H1 (cell line): ENCODE data around the gene CD164. TPM values are rescaled to one million over a fixed set of nuclear protein-coding genes. Genes with fewer than 3 reads are reported as not detected.
A peak's percentile ranks its signal among the peaks of the same experiment; 100 is the strongest.

Experiments used
- CTCF ChIA-PET: fragments of 300-600 bp; sonication (Branson Sonifier 250); formaldehyde crosslinking; loops from one replicate; lab custom pipeline; 2021; ENCODE audit not compliant: partially characterized antibody; lab: Charles Lee
- POLR2A ChIA-PET: fragments of 300-600 bp; sonication (Branson Sonifier 250); formaldehyde crosslinking; loops from one replicate; lab custom pipeline; 2021; ENCODE audit warnings: inconsistent platforms; ENCODE audit not compliant: partially characterized antibody; lab: Charles Lee
- DNase-seq, 2 experiments: peaks; one replicate each; pipeline versions ENCODE4 v3.0.0 to v3.0.0-alpha.2; 2010 to 2022; ENCODE audit warnings: low spot score in 2 of 2, low read depth in 1 of 2, mixed read lengths in 1 of 2
- FAIRE-seq: peaks from 2 replicates; lab custom pipeline; 2011; peaks lifted over from hg19 to GRCh38; lab: Jason Lieb, UNC
- H2AFZ ChIP-seq: 2 replicates; pipeline ENCODE4 v1.8.1; 2012; ENCODE audit warnings: low read length, inconsistent platforms
- H2AK5ac ChIP-seq: 2 replicates; pipeline ENCODE4 v1.6.1; 2013; ENCODE audit warnings: low read depth, low read length
- H2BK120ac ChIP-seq: replicated peaks from 2 replicates; pipeline ENCODE3; 2013; ENCODE audit warnings: low read depth, low read length, inconsistent platforms
- H2BK12ac ChIP-seq: 2 replicates; pipeline ENCODE4 v1.6.1; 2013; ENCODE audit warnings: low read depth, low read length
- H2BK15ac ChIP-seq: 2 replicates; pipeline ENCODE4 v1.6.1; 2013; ENCODE audit warnings: low read length
- H2BK20ac ChIP-seq: 2 replicates; pipeline ENCODE4 v1.6.1; 2013; ENCODE audit warnings: low read length
- H2BK5ac ChIP-seq: 2 replicates; pipeline ENCODE4 v1.6.1; 2013; ENCODE audit warnings: low read depth, low read length
- H3K14ac ChIP-seq: 2 replicates; pipeline ENCODE4 v1.6.1; 2013; ENCODE audit warnings: inconsistent platforms; ENCODE audit not compliant: insufficient read length
- H3K18ac ChIP-seq: 2 replicates; pipeline ENCODE4 v1.6.1; 2013; ENCODE audit warnings: low read length; ENCODE audit errors: extremely low read depth
- H3K23ac ChIP-seq: 2 replicates; pipeline ENCODE4 v1.6.1; 2013; ENCODE audit warnings: inconsistent platforms; ENCODE audit not compliant: insufficient read length
- H3K23me2 ChIP-seq: 2 replicates; pipeline ENCODE4 v1.6.1; 2013; ENCODE audit warnings: low read depth, low read length
- H3K27ac ChIP-seq: 2 replicates; pipeline ENCODE4 v1.6.1; 2011; ENCODE audit warnings: low read depth, low read length, inconsistent platforms
- H3K27me3 ChIP-seq, 4 experiments: replicated peaks in 1 of 4; 1 replicate in 1 of 4; 2 replicates in 3 of 4; pipeline versions ENCODE4 v1.6.1 to v1.8.1; 2011 to 2013; ENCODE audit warnings: low read length in 3 of 4, mild to moderate bottlenecking in 3 of 4, inconsistent platforms in 2 of 4, mixed read lengths in 2 of 4, moderate library complexity in 1 of 4; ENCODE audit not compliant: control insufficient read depth in 3 of 4, insufficient read depth in 3 of 4; ENCODE audit errors: extremely low read depth in 1 of 4
- H3K36me3 ChIP-seq, 4 experiments: 2 replicates each; pipeline versions ENCODE4 v1.6.1 to v1.8.1; 2011 to 2013; ENCODE audit warnings: mild to moderate bottlenecking in 4 of 4, low read length in 3 of 4, moderate library complexity in 2 of 4, control low read depth in 1 of 4, inconsistent platforms in 1 of 4; ENCODE audit not compliant: insufficient read depth in 4 of 4, control insufficient read depth in 2 of 4
- H3K4ac ChIP-seq: replicated peaks from 2 replicates; pipeline ENCODE3; 2013; ENCODE audit warnings: low read length, low read depth, mixed read lengths, inconsistent platforms; ENCODE audit not compliant: insufficient read length
- H3K4me1 ChIP-seq, 4 experiments: replicated peaks in 1 of 4; 1 replicate in 1 of 4; 2 replicates in 3 of 4; pipeline versions ENCODE4 v1.6.1 to v1.8.1; 2011 to 2013; ENCODE audit warnings: low read length in 3 of 4, inconsistent platforms in 2 of 4, mixed read lengths in 1 of 4; ENCODE audit not compliant: insufficient read depth in 4 of 4, control insufficient read depth in 3 of 4
- H3K4me2 ChIP-seq, 2 experiments: 2 replicates each; pipeline versions ENCODE4 v1.6.1 to v1.8.1; 2011 to 2013; ENCODE audit warnings: low read depth in 2 of 2, low read length in 2 of 2, control low read depth in 1 of 2, inconsistent platforms in 1 of 2, mild to moderate bottlenecking in 1 of 2; ENCODE audit not compliant: insufficient read depth in 1 of 2
- H3K4me3 ChIP-seq, 4 experiments: fragments of 200-600, 300-600 bp in 1 of 4; sonication (generic), shearing (Covaris generic), sonication (Bioruptor Twin) in 1 of 4; 2 replicates each; pipeline versions ENCODE4 v1.5.1 to v1.8.1; 2011 to 2016; ENCODE audit warnings: low read length in 4 of 4, low read depth in 3 of 4, control low read depth in 2 of 4, inconsistent platforms in 2 of 4, mild to moderate bottlenecking in 2 of 4, mixed read lengths in 1 of 4, moderate library complexity in 1 of 4; ENCODE audit not compliant: insufficient read depth in 2 of 4; ENCODE audit errors: extremely low read depth in 1 of 4
- H3K56ac ChIP-seq: replicated peaks from 2 replicates; pipeline ENCODE3; 2013; ENCODE audit warnings: low read depth, mild to moderate bottlenecking, mixed read lengths, low read length, inconsistent platforms; ENCODE audit not compliant: insufficient read length
- H3K79me1 ChIP-seq: 2 replicates; pipeline ENCODE4 v1.6.1; 2013; ENCODE audit warnings: low read depth, low read length, control low read depth
- H3K79me2 ChIP-seq, 2 experiments: 2 replicates each; pipeline versions ENCODE4 v1.6.1 to v1.8.1; 2012 to 2013; ENCODE audit warnings: low read length in 2 of 2, mild to moderate bottlenecking in 2 of 2, inconsistent platforms in 1 of 2; ENCODE audit not compliant: insufficient read depth in 2 of 2, control insufficient read depth in 1 of 2
- H3K9ac ChIP-seq, 4 experiments: replicated peaks in 1 of 4; 1 replicate in 1 of 4; 2 replicates in 3 of 4; pipeline versions ENCODE4 v1.6.1 to v1.8.1; 2011 to 2013; ENCODE audit warnings: low read depth in 3 of 4, low read length in 3 of 4, control low read depth in 2 of 4, mild to moderate bottlenecking in 2 of 4, moderate library complexity in 2 of 4, inconsistent platforms in 1 of 4; ENCODE audit errors: extremely low read depth in 1 of 4
- H3K9me3 ChIP-seq, 2 experiments: 2 replicates each; pipeline versions ENCODE4 v1.6.1 to v1.8.1; 2012 to 2013; ENCODE audit warnings: mild to moderate bottlenecking in 2 of 2, moderate library complexity in 2 of 2, control low read depth in 1 of 2, inconsistent platforms in 1 of 2, low read depth in 1 of 2, low read length in 1 of 2, mixed read lengths in 1 of 2; ENCODE audit not compliant: insufficient read depth in 2 of 2
- H4K20me1 ChIP-seq, 2 experiments: replicated peaks in 1 of 2; 2 replicates each; pipeline versions ENCODE3 to v1.8.1; 2011 to 2013; ENCODE audit warnings: inconsistent platforms in 2 of 2, low read length in 2 of 2, mild to moderate bottlenecking in 1 of 2; ENCODE audit not compliant: insufficient read depth in 2 of 2, control insufficient read depth in 1 of 2
- H4K5ac ChIP-seq: 2 replicates; pipeline ENCODE4 v1.6.1; 2013; ENCODE audit warnings: low read length, low read depth, mixed read lengths, inconsistent platforms; ENCODE audit not compliant: insufficient read length
- H4K8ac ChIP-seq: 2 replicates; pipeline ENCODE4 v1.8.0; 2013; ENCODE audit warnings: mild to moderate bottlenecking, moderate library complexity, low read length, inconsistent platforms; ENCODE audit not compliant: insufficient read depth; ENCODE audit errors: extremely low read depth
- H4K91ac ChIP-seq: replicated peaks from 2 replicates; pipeline ENCODE3; 2013; ENCODE audit warnings: low read length, mixed read lengths, inconsistent platforms; ENCODE audit not compliant: insufficient read length
- BRCA1 ChIP-seq: IDR thresholded peaks from 2 replicates; pipeline ENCODE4 v1.6.1; 2012; ENCODE audit warnings: low read depth, low read length, improper control_type of control experiment
- CHD2 ChIP-seq: IDR thresholded peaks from 2 replicates; pipeline ENCODE4 v1.6.1; 2012; ENCODE audit warnings: low read length, improper control_type of control experiment
- CREB1 ChIP-seq: IDR thresholded peaks from 2 replicates; pipeline ENCODE4 v1.6.1; 2012; ENCODE audit warnings: inconsistent platforms
- EGR1 ChIP-seq: IDR thresholded peaks from 2 replicates; pipeline ENCODE4 v1.6.1; 2011; ENCODE audit warnings: low read depth, low read length, borderline replicate concordance
- GABPA ChIP-seq: IDR thresholded peaks from 2 replicates; pipeline ENCODE4 v1.6.1; 2011; ENCODE audit warnings: mild to moderate bottlenecking, low read length, moderate library complexity, borderline replicate concordance; ENCODE audit not compliant: insufficient read depth
- GTF2F1 ChIP-seq: IDR thresholded peaks from 2 replicates; pipeline ENCODE4 v1.6.1; 2012; ENCODE audit warnings: low read depth, low read length, improper control_type of control experiment, borderline replicate concordance
- WGBS, 2 experiments: shearing (Covaris generic) in 1 of 2; methylation state at CpG; one replicate each; pipeline versions ENCODE4 v1.1.6 to v1.1.7; 2013 to 2015; ENCODE audit warnings: low lambda C conversion rate in 2 of 2, mixed read lengths in 2 of 2, inconsistent platforms in 1 of 2, low coverage in 1 of 2, missing lambda C conversion rate in 1 of 2; ENCODE audit not compliant: insufficient replicate concordance in 2 of 2, insufficient coverage in 1 of 2, insufficient read length in 1 of 2; ENCODE audit errors: extremely low coverage in 1 of 2, missing lambda C conversion rate in 1 of 2; 5-methylcytosine and 5-hydroxymethylcytosine counted together
- polyA plus RNA-seq, 7 experiments: library from polyadenylated mRNA; depleted of rRNA in 3 of 7; stranded (reverse) in 5 of 7; unstranded in 2 of 7; fragments of >200 nt in 5 of 7; fragments of 200-250 nt in 2 of 7; gene quantifications; 1 replicate in 5 of 7; 2 replicates in 1 of 7; 4 replicates in 1 of 7; pipeline versions ENCODE4 v1.2.1 to v1.2.3, GENCODE V29; 2011 to 2013; ENCODE audit warnings: missing spikeins in 2 of 7, mixed read lengths in 2 of 7
- total RNA-seq: library from RNA; stranded (reverse); fragmentation: NEBNext Ultra II Directional; extraction: Animal tissue kit (Norgen Biotek cat#: 25700); gene quantifications from 2 replicates; pipeline ENCODE4 v1.2.1, GENCODE V29; 2021

Gene CD164
- total and polyA plus RNA-seq, 2 of the 8 experiments (the other 6 are each of a cell fraction or from before 2014, with no cell fraction given): 69.3 to 94.3 TPM

DNA sequence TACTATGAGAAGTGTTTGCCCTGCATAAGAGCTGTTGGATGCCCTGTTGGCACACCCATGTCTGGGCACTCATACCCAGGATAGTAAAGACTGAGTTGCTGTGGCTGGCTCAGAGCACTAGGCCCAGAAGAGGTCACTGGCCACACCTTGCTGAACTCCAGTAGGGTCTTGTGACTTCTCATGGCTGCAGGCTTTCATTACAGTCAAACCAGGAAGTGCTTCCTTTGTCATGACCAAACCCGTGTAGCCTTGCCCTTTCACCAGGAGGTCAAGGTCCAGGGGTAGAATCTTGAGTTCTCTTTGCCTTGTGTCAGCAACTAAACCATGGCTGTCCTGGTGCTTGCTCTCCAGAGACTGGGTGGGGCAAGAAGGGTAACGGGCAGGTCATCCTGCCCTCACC lies 49.5 kb downstream of the CD164 start:
- Histone ChIP-seq H3K14ac (no peak overlapping the region), H2BK20ac (no peak overlapping the region), H3K18ac (no peak overlapping the region), H3K36me3 (no peaks in the 10 kb centered on the region), H3K4me3 (no peak overlapping the region), H3K9ac (no peak overlapping the region), H3K79me1 (no peaks in the 10 kb centered on the region), H4K5ac (no peak overlapping the region), H3K9me3 (no peaks in the 10 kb centered on the region), H3K4me1 (no peaks in the 10 kb centered on the region; a peak in 3 of 7 replicates), H2AK5ac (no peak overlapping the region), H3K23me2 (no peaks in the 10 kb centered on the region), H3K56ac (no peak overlapping the region), H4K20me1 (no peaks in the 10 kb centered on the region), H2BK15ac (no peak overlapping the region), H2AFZ (no peak overlapping the region), H2BK12ac (no peak overlapping the region), H4K91ac (no peak overlapping the region), H3K79me2 (no peaks in the 10 kb centered on the region), H3K4ac (peak overlapping the region; percentile 44), H3K23ac (no peak overlapping the region), H4K8ac (peak overlapping the region; percentile 28), H3K27ac (no peak overlapping the region), H3K4me2 (no peak overlapping the region), H2BK5ac (no peak overlapping the region), H2BK120ac (no peak overlapping the region), H3K27me3 (no peaks in the 10 kb centered on the region)
- CTCF ChIA-PET: interaction anchor here (1.0 kb wide), 1 partner anchor 150 kb away, joined by 3 read pairs; no protein-coding TSS in a partner anchor
- DNase-seq (no peak), FAIRE-seq (no peak)
- no peak for TF ChIP-seq CHD2
- no peak for TF ChIP-seq CREB1
- no peak for TF ChIP-seq BRCA1
- TF ChIP-seq EGR1: no peak
- TF ChIP-seq GABPA: no peak
- TF ChIP-seq GTF2F1: no peak
- WGBS, 2 experiments: 91% methylated on average over 2 of the region's 2 CpGs; no CpG with 5 or more reads in 1 of the 2 experiments
- POLR2A ChIA-PET: no interaction called here
